ENCODE results near the gene KIF19.
"Not testable (repeated sequence)": the region's sequence is repeated elsewhere in the genome, so short reads cannot be mapped to it uniquely, and the experiment has no call there.

Gene KIF19

DNA sequence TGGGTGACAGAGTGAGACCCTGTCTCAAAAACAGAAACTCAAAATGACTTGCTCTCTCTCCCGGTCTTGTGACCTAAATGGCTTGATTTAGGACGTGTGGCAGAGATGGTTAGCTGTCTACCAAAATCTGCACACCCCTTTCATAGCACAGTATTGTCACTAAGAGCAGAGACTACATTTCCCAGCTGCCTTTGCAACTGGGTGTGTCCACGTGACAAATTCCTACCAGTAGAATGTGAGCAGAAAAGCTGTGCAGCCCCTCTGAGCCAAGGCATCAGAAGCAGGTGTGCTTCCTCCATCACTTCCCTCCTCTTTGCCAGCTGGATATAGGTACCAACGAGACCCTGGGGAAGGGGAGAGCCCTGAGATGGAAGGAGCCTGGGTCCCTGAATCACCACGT, 66.8 kb downstream of the KIF19 start:
- DNase-seq = no peak

- peak; percentile 21 for DNase-seq
Observed at GRCh38 chr17:74393346-74393942, 67.4 kb downstream of the KIF19 start.

GRCh38 chr17:74394275-74394950, 68.4 kb downstream of the KIF19 start:
- no peak for DNase-seq

GRCh38 chr17:74394977-74395376, 69.0 kb downstream of the KIF19 start:
- DNase-seq = no peak

DNA sequence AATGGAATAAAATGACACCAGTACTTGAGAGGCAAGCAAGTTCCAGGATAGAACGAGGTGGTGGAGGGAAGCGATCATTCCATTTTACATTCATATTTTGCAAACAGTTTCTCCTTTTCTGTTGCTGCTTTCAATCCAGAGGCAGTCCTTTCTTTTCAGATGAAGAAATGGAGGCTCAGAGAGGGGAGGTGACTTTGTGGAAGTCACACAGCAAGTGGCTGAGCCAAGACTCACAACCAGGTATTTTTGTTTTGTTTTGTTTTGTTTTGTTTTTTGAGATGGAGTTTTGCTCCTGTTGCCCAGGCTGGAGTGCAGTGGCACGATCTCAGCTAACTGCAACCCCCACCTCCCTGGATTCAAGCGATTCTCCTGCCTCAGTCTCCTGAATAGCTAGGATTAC, 70.5 kb downstream of the KIF19 start:
- DNase-seq = no peak

DNA sequence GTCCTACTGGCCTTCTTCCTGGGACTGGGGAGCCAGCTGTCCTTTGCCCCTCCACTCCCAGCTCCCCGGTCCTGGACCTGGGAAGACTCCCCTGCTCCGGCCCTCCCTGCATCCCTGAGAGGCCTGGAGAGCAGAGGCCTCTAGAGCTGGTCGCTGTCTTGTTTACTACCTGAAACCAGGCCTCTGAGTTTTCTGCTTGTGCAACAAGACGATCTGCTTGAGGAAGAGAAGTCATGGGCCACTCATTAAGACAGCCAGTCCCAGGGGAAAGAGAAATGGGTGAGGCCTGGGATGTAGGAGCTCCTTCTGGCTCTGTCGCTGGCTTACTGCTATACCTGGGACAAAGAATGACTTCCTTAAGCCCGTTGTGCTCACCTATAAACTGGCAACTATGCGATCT, 76.0 kb downstream of the KIF19 start:
- no peak for DNase-seq

GRCh38 chr17:74403512-74404137, 77.6 kb downstream of the KIF19 start:
- no peak for DNase-seq

- DNase-seq = no peak
Observed at GRCh38 chr17:74404218-74404617, 78.2 kb downstream of the KIF19 start.

- peak; percentile 28 for DNase-seq
Observed at GRCh38 chr17:74404789-74405188, 78.8 kb downstream of the KIF19 start.

DNA sequence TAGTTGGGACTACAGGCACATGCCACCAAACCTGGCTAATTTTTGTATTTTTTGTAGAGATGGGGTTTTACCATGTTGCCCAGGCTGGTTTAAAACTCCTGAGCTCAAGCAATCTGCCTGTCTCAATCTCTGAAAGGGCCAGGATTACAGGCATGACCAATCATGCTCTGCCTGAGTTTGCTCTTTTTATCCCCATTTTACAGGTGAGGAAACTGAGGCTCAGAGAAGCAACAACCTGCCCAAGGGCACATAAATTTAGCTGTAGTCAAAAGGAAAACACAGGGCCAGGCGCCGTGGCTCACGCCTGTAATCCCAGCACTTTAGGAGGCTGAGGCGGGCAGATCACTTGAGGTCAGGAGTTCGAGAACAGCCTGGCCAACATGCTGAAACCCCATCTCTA, 79.3 kb downstream of the KIF19 start:
- DNase-seq = not testable (repeated sequence)
